ENCODE measurements around the gene RNASEH1.

DNA sequence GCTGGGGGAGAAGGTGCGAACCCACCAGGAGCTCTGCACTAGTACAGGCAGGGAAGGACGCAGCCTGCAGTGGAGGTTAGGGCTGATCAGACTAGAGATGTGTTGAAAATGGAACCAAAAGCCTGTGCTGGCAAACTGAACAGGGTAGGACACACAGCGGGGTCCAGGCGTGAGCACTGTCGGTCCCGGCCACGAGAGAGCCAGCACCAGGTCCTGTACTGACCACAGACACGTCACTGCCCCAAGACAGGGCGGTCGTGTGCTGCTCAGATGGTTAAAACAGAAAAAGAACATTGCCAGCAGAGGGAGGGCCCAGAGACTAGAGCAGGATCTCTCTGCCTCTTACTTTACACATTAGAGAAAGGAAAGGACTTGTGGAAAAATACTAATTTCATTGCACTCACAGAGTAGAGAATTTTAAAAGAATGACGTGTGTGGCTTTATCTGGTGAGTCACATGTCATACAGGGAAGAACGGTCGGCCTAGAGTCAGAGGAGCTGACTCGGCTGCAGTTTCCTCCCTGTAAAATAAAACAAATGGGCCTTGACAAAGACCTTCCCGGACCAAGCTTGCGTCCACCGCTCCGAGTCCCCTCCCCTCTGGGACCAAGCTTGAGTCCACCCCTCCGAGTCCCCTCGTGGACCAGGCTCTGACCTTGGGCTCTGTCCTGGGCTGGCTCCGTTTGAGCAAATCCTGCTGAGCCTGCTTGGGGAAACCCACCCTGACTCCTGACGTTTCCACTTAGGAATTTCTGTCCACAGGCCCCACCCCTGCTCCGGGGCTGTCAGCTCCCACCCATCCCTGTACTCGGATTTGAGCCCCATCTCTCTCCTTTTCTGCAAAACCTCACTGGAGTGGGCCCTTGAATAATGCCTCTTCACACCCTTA is 22.1 kb downstream of the RNASEH1 start:
- TF ChIP-seq, protein P1, sequence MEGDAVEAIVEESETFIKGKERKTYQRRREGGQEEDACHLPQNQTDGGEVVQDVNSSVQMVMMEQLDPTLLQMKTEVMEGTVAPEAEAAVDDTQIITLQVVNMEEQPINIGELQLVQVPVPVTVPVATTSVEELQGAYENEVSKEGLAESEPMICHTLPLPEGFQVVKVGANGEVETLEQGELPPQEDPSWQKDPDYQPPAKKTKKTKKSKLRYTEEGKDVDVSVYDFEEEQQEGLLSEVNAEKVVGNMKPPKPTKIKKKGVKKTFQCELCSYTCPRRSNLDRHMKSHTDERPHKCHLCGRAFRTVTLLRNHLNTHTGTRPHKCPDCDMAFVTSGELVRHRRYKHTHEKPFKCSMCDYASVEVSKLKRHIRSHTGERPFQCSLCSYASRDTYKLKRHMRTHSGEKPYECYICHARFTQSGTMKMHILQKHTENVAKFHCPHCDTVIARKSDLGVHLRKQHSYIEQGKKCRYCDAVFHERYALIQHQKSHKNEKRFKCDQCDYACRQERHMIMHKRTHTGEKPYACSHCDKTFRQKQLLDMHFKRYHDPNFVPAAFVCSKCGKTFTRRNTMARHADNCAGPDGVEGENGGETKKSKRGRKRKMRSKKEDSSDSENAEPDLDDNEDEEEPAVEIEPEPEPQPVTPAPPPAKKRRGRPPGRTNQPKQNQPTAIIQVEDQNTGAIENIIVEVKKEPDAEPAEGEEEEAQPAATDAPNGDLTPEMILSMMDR (IDR thresholded peaks at IDR 0.05): peak in 1 of 3 donors; percentile 23
- TF ChIP-seq EP300 (IDR thresholded peaks at IDR 0.05): peak; percentile 16

Measured in ovary (tissue), 3 donors.